Hepatocyte (in vitro differentiated cells): ENCODE results near the gene KCP. TPM values are rescaled to one million over a fixed set of nuclear protein-coding genes. Genes with fewer than 3 reads are reported as not detected.

ENCODE experiments used
- DNase-seq: peaks from one replicate; pipeline ENCODE4 v3.0.0-alpha.2; 2016; ENCODE audit warnings: low spot score
- H2AFZ ChIP-seq: fragments of 200-600 bp; sonication (generic); 2 replicates; pipeline ENCODE4 v1.6.0; 2016; ENCODE audit warnings: antibody characterized with exemption, mild to moderate bottlenecking
- H3K27ac ChIP-seq: fragments of 200-600 bp; sonication (generic); 2 replicates; pipeline ENCODE4 v1.5.1; 2016; ENCODE audit warnings: mild to moderate bottlenecking
- H3K27me3 ChIP-seq: fragments of 200-600 bp; sonication (generic); 2 replicates; pipeline ENCODE4 v1.6.1; 2016
- H3K36me3 ChIP-seq: fragments of 200-600 bp; sonication (generic); replicated peaks from 2 replicates; pipeline ENCODE4 v1.5.1; 2016; ENCODE audit warnings: low read depth; ENCODE audit not compliant: insufficient read depth
- H3K4me1 ChIP-seq: fragments of 200-600 bp; sonication (generic); 2 replicates; pipeline ENCODE4 v1.5.1; 2016; ENCODE audit warnings: mild to moderate bottlenecking, moderate library complexity; ENCODE audit not compliant: insufficient read depth
- H3K4me2 ChIP-seq: fragments of 200-600 bp; sonication (generic); 2 replicates; pipeline ENCODE4 v1.6.0; 2016
- H3K4me3 ChIP-seq: fragments of 200-600 bp; sonication (generic); 2 replicates; pipeline ENCODE4 v1.5.1; 2016; ENCODE audit warnings: mild to moderate bottlenecking
- H3K79me2 ChIP-seq: fragments of 200-600 bp; sonication (generic); 2 replicates; pipeline ENCODE4 v1.6.0; 2017; ENCODE audit warnings: mild to moderate bottlenecking
- H3K9me2 ChIP-seq: fragments of 200-600 bp; sonication (generic); replicated peaks from 2 replicates; pipeline ENCODE4 v1.6.0; 2017; ENCODE audit warnings: mild to moderate bottlenecking; ENCODE audit not compliant: insufficient read depth
- H3K9me3 ChIP-seq: fragments of 200-600 bp; sonication (generic); 2 replicates; pipeline ENCODE4 v1.5.1; 2016; ENCODE audit warnings: low read depth, mild to moderate bottlenecking
- H4K20me1 ChIP-seq: fragments of 200-600 bp; sonication (generic); 2 replicates; pipeline ENCODE4 v1.6.0; 2016; ENCODE audit warnings: mild to moderate bottlenecking; ENCODE audit not compliant: insufficient read depth, poor library complexity, severe bottlenecking
- EZH2 ChIP-seq: fragments of 200-600 bp; sonication (generic); IDR thresholded peaks from 2 replicates; pipeline ENCODE4 v1.6.1; 2016; ENCODE audit warnings: antibody characterized with exemption, mild to moderate bottlenecking, borderline replicate concordance
- EZH2phosphoT487 ChIP-seq: fragments of 200-600 bp; sonication (generic); IDR thresholded peaks from one replicate; pipeline ENCODE4 v1.6.1; 2018; ENCODE audit warnings: antibody characterized with exemption, mild to moderate bottlenecking, low read depth, moderate library complexity; ENCODE audit not compliant: unreplicated experiment, severe bottlenecking
- WGBS: methylation state at CpG from one replicate; pipeline ENCODE4 v1.1.6; 2016; ENCODE audit warnings: low lambda C conversion rate; ENCODE audit errors: missing lambda C conversion rate; 5-methylcytosine and 5-hydroxymethylcytosine counted together
- polyA plus RNA-seq: library from polyadenylated mRNA; unstranded; fragments of >200 nt; fragmentation: Nextera tagmentation; extraction: Ambion mirVana; gene quantifications from 2 replicates; pipeline ENCODE4 v1.2.1, GENCODE V29; 2016
- total RNA-seq: library from RNA; depleted of rRNA; stranded (reverse); fragments of >200 nt; gene quantifications from 2 replicates; pipeline ENCODE4 v1.2.3, GENCODE V29; 2014
- TF ChIP-seq, protein P1 (sequence below): fragments of 200-600 bp; sonication (generic); IDR thresholded peaks from 2 replicates; pipeline ENCODE4 v1.5.1; 2016; ENCODE audit warnings: antibody characterized with exemption, mild to moderate bottlenecking; ENCODE audit not compliant: poor library complexity

KCP gene
- total and polyA plus RNA-seq, 2 experiments from 2014 or later: 0.40 to 2.4 TPM

DNA sequence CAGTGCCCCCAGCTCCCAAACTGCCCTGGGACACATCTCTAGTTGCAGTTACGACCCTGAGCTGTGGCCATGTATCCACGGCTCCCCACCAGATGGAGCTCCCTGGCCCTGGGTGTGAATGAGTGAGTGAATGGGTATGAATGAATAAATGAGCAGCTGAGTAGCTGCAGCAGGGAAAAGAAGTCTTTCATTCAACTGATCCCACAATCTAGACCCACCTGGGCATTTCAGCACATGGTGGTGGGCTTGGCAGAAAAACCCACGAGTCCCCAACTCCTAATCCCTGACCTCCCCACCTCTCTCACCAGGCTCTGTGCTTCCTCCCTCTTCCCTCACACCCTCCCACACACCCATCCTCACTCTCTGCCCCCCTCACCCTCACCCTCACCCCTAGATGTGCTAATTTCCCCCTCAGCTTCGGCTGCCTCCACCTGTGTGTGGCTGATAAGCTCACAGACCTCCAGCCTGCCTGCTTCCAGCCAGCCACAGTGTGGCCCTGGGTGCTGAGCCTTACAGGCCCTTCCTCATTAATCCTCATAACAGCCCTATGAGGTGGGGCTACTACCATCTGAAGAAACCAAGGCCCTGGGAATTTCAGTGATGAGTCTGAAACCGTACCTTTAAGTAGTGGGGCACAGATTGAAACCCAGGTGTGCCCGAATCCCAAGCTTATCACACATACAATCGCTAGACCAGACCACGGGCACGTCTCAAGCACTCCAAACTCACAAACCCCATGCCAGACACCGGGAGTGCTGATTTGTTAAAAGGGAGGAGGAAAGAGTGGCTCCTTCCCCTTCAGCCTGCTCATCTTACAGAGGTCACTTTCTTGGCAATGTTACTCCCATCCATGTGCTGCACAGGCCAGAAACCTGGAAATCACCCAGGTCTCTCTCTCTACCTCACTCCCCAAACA, 50.1 kb downstream of the KCP start:
- TF ChIP-seq, protein P1, sequence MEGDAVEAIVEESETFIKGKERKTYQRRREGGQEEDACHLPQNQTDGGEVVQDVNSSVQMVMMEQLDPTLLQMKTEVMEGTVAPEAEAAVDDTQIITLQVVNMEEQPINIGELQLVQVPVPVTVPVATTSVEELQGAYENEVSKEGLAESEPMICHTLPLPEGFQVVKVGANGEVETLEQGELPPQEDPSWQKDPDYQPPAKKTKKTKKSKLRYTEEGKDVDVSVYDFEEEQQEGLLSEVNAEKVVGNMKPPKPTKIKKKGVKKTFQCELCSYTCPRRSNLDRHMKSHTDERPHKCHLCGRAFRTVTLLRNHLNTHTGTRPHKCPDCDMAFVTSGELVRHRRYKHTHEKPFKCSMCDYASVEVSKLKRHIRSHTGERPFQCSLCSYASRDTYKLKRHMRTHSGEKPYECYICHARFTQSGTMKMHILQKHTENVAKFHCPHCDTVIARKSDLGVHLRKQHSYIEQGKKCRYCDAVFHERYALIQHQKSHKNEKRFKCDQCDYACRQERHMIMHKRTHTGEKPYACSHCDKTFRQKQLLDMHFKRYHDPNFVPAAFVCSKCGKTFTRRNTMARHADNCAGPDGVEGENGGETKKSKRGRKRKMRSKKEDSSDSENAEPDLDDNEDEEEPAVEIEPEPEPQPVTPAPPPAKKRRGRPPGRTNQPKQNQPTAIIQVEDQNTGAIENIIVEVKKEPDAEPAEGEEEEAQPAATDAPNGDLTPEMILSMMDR: no peak
- TF ChIP-seq EZH2phosphoT487 (no peak), EZH2 (no peak)
- Histone ChIP-seq H2AFZ (no peak overlapping the region), H3K4me2 (no peak overlapping the region), H3K9me3 (no peaks in the 10 kb centered on the region), H3K79me2 (peaks cover 19% of the 10 kb centered on the region), H4K20me1 (peaks cover 18% of the 10 kb centered on the region), H3K36me3 (no peaks in the 10 kb centered on the region), H3K27me3 (no peaks in the 10 kb centered on the region), H3K4me1 (peaks cover 7% of the 10 kb centered on the region), H3K9me2 (no peaks in the 10 kb centered on the region), H3K27ac (no peak overlapping the region), H3K4me3 (no peak overlapping the region)
- no peak for DNase-seq
- WGBS: 66% methylated on average over 10 of the region's 10 CpGs

DNA sequence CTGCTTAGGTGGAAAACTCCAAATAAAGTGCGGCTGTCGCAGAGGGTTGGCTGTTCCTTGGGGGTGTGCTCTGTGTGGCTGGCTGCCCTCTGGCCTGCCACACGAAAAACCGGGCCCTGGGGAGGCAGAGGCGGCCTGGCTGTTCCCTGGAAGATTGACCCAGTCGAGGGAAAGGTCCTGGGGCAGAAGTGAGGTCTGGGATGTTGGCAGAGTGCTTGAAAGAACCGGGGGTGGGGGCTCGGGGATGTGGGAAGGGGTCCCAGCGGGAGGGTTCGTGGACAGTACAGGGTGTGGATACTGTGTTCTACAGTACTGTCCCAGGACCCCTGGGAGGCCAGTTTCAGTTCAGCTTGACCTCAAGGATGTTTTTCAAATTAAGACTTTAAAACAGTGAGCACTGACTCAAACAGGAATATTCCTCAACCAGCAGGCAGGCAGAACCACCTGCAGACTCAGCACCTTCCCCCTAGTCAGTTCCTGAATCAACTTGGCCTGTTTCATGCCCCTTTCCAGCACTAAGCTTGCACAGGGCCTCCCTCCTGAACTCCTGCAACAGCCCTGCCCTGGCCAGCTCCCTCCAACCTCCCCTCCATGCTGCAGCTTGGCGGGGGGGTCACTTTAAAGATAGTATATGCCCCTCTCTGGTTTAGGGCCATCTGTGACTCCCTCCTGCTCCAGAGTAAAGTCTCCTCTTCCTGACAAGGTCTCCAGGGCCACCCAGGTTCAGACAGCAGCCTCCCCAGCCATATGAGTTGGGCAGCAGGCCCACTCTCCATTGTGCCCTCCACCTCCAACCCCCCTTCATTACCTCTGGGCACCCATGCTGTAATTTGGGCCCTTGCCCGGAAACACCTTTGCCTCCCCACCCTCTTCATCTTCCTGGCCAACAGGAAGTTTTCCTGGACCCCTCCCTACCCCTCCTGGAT, 51.0 kb downstream of the KCP start:
- TF ChIP-seq EZH2 (no peak), EZH2phosphoT487 (no peak)
- TF ChIP-seq, protein P1: no peak
- Histone ChIP-seq H3K79me2 (peaks cover 10% of the 10 kb centered on the region), H2AFZ (no peak overlapping the region), H3K27me3 (no peaks in the 10 kb centered on the region), H3K9me2 (no peaks in the 10 kb centered on the region), H3K36me3 (no peaks in the 10 kb centered on the region), H3K9me3 (no peaks in the 10 kb centered on the region), H3K27ac (no peak overlapping the region), H3K4me3 (no peak overlapping the region), H4K20me1 (peaks cover 9% of the 10 kb centered on the region), H3K4me2 (no peak overlapping the region), H3K4me1 (peaks cover 7% of the 10 kb centered on the region)
- WGBS: 89% methylated on average over 12 of the region's 12 CpGs
- DNase-seq: no peak

DNA sequence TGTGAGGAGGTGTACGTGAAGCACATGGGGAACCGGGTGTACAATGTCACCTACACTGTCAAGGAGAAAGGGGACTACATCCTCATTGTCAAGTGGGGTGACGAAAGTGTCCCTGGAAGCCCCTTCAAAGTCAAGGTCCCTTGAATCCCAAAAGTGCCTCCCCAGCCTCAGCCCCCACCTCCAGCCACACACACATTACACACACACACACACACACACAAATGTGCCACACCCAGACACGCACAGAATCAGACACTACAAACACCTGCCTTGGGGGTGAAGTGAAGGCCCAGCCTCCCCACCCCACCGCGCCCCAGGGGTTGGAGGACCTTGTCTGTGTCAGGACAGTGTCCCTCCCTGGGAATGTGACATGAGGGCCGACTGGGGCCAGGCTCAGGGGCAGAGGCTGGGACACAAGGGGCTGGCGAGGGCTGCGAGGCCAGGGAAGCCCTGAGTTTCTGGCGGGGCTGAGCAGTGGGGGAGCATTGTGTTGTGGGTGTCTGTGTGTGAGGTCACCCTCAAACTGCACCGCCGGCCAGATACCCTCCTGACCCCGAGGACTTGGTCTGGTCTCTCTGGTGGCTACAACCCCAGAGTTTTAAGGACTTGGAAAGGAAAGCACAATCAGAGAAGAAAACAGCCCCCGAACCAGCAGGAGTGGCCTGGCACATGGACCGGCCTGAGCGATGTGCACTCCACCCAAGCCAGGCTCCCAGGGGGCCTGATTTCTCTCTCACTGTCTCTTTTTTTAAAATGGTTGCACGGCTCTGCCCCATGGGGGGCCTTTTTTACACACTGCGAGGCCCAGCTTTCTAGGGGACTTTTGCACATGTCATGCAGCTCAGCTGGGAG, 51.9 kb downstream of the KCP start:
- no peaks in the 10 kb centered on the region for H3K36me3 ChIP-seq
- H2AFZ ChIP-seq: no peak overlapping the region
- H3K4me2 ChIP-seq: no peak overlapping the region
- no peaks in the 10 kb centered on the region for H3K9me3 ChIP-seq
- TF ChIP-seq EZH2: no peak
- TF ChIP-seq, protein P1: no peak
- TF ChIP-seq EZH2phosphoT487: no peak
- H3K27ac ChIP-seq: no peak overlapping the region
- H3K4me3 ChIP-seq: no peak overlapping the region
- no peaks in the 10 kb centered on the region for H3K27me3 ChIP-seq
- H4K20me1 ChIP-seq: peaks cover under 1% of the 10 kb centered on the region
- no peaks in the 10 kb centered on the region for H3K9me2 ChIP-seq
- peaks cover under 1% of the 10 kb centered on the region for H3K4me1 ChIP-seq
- 93% methylated on average over 18 of the region's 18 CpGs for WGBS
- H3K79me2 ChIP-seq: peaks cover 1% of the 10 kb centered on the region
- no peak for DNase-seq
